ENCODE measurements around the gene SLC43A2.

GRCh38 chr17:1649844-1650501 is 21.3 kb upstream of the SLC43A2 start, which contains the start of gene RILP:
- TF ChIP-seq CTCF (IDR thresholded peaks at IDR 0.05; ENCODE audit: extremely low read depth in 1 of 2, insufficient read depth in 1 of 2, low read depth in 1 of 2, low read length in 2 of 2) (no peak), MAX (IDR thresholded peaks at IDR 0.05; ENCODE audit: insufficient read depth, insufficient read length) (no peak), JUN (IDR thresholded peaks at IDR 0.05; ENCODE audit: borderline replicate concordance, insufficient read depth, insufficient read length, low read depth) (no peak), EZH2 (IDR thresholded peaks at IDR 0.05; ENCODE audit: borderline replicate concordance, low read depth, low read length, severe bottlenecking) (no peak), GATA2 (IDR thresholded peaks at IDR 0.05; ENCODE audit: insufficient read depth, insufficient read length, low read depth, low read length) (no peak), POLR2AphosphoS5 (IDR thresholded peaks at IDR 0.05; ENCODE audit: insufficient read depth, low read depth, low read length) (no peak), POLR2A (IDR thresholded peaks at IDR 0.05; ENCODE audit: low read depth, low read length) (no peak), MYC (IDR thresholded peaks at IDR 0.05; ENCODE audit: low read depth, low read length) (no peak), FOS (IDR thresholded peaks at IDR 0.05; ENCODE audit: borderline replicate concordance, insufficient read depth, low read length) (no peak)

All from endothelial cell of umbilical vein (primary cell).